SK-N-SH treated with all-trans-retinoic acid at 6 μM for 48 hours (cell line): ENCODE results near the gene EHBP1.

ENCODE experiments used
- CSDC2 ChIP-seq: fragments of 250-450 bp; sonication (Bioruptor Pico); IDR thresholded peaks from 2 replicates; pipeline ENCODE4 v1.5.0; 2020; ENCODE audit warnings: mild to moderate bottlenecking, moderate library complexity
- ESRRG ChIP-seq: fragments of 250-450 bp; sonication (Bioruptor Pico); IDR thresholded peaks from 2 replicates; pipeline ENCODE4 v1.6.1; 2021; ENCODE audit warnings: mild to moderate bottlenecking
- RARB ChIP-seq: fragments of 250-450 bp; sonication (Bioruptor Pico); IDR thresholded peaks from 2 replicates; pipeline ENCODE4 v1.8.0; 2021; ENCODE audit warnings: mild to moderate bottlenecking, moderate library complexity
- ZFP3 ChIP-seq: fragments of 250-450 bp; sonication (Bioruptor Pico); IDR thresholded peaks from 2 replicates; pipeline ENCODE4 v1.5.0; 2020; ENCODE audit warnings: mild to moderate bottlenecking, moderate library complexity
- ZNF565 ChIP-seq: fragments of 450-650 bp; formaldehyde crosslinking; conservative IDR thresholded peaks from 2 replicates; pipeline ENCODE4 v1.5.0; 2020; ENCODE audit warnings: low read depth, mild to moderate bottlenecking, moderate library complexity
- TF ChIP-seq, protein P1 (sequence below): fragments of 250-450 bp; sonication (Bioruptor Pico); IDR thresholded peaks from 2 replicates; pipeline ENCODE4 v1.8.0; 2020; ENCODE audit warnings: mild to moderate bottlenecking, moderate library complexity, borderline replicate concordance

DNA sequence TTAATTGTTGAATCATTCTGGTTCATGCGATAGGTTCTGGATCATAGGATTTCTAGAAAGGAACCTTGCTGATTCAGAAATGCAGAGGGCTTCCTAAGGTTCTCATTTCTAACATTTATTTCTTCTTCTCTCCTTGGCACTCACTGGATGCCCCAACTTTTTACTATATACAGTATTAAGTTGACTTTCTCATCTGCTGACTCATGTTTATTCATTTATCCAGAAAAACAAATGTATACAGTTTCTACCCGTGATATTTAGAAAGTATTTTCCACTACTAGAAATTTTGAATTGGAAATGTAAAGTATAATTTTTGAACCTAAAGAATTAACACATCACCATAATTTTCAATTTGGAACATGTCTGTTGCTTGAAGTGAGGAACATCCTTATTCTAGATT lies 312.9 kb downstream of the EHBP1 start:
- TF ChIP-seq, protein P1, sequence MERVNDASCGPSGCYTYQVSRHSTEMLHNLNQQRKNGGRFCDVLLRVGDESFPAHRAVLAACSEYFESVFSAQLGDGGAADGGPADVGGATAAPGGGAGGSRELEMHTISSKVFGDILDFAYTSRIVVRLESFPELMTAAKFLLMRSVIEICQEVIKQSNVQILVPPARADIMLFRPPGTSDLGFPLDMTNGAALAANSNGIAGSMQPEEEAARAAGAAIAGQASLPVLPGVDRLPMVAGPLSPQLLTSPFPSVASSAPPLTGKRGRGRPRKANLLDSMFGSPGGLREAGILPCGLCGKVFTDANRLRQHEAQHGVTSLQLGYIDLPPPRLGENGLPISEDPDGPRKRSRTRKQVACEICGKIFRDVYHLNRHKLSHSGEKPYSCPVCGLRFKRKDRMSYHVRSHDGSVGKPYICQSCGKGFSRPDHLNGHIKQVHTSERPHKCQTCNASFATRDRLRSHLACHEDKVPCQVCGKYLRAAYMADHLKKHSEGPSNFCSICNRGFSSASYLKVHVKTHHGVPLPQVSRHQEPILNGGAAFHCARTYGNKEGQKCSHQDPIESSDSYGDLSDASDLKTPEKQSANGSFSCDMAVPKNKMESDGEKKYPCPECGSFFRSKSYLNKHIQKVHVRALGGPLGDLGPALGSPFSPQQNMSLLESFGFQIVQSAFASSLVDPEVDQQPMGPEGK (CRISPR knock-in tag) = no peak
- TF ChIP-seq RARB (CRISPR knock-in tag) = no peak
- no peak for TF ChIP-seq ESRRG
- TF ChIP-seq CSDC2 = no peak
- no peak for TF ChIP-seq ZNF565 (CRISPR knock-in tag)
- TF ChIP-seq ZFP3 (CRISPR knock-in tag) = no peak
